DMS114 treated with DMSO at 0.1 percent for 48 hours (cell line): ENCODE measurements around the gene INSIG2.

Experiments used
- DNase-seq: peaks from one replicate; lab custom pipeline; 2025; ENCODE audit not compliant: unreplicated experiment; lab: John Stamatoyannopoulos, UW

Gene INSIG2

GRCh38 chr2:118127250-118127649 is 39.0 kb downstream of the INSIG2 start:
- DNase-seq = no peak

- no peak for DNase-seq
Measured at GRCh38 chr2:118128826-118129225, 40.6 kb downstream of the INSIG2 start.

GRCh38 chr2:118130385-118130784 is 42.1 kb downstream of the INSIG2 start:
- DNase-seq = no peak

GRCh38 chr2:118131771-118132170 is 43.5 kb downstream of the INSIG2 start:
- no peak for DNase-seq

GRCh38 chr2:118133916-118134315 is 45.6 kb downstream of the INSIG2 start:
- DNase-seq = no peak

- no peak for DNase-seq
Measured at GRCh38 chr2:118134650-118135049, 46.4 kb downstream of the INSIG2 start.

GRCh38 chr2:118145207-118145606 is 56.9 kb downstream of the INSIG2 start:
- DNase-seq = no peak

- no peak for DNase-seq
Measured at GRCh38 chr2:118145806-118146205, 57.5 kb downstream of the INSIG2 start.

- DNase-seq = no peak
Measured at GRCh38 chr2:118146315-118147283, 58.3 kb downstream of the INSIG2 start.

GRCh38 chr2:118148133-118148532 is 59.9 kb downstream of the INSIG2 start:
- DNase-seq = no peak

- no peak for DNase-seq
Measured at GRCh38 chr2:118148809-118149208, 60.5 kb downstream of the INSIG2 start.

- no peak for DNase-seq
Measured at GRCh38 chr2:118150294-118150693, 62.0 kb downstream of the INSIG2 start.

GRCh38 chr2:118151831-118152230 is 63.6 kb downstream of the INSIG2 start:
- DNase-seq = no peak

GRCh38 chr2:118153433-118153832 is 65.2 kb downstream of the INSIG2 start:
- no peak for DNase-seq

- DNase-seq = no peak
Measured at GRCh38 chr2:118154176-118154575, 65.9 kb downstream of the INSIG2 start.
